MM.1S (cell line): ENCODE data around the gene PLOD1.

Source experiments
- DNase-seq: peaks from one replicate; pipeline ENCODE4 v3.0.0-alpha.2; 2015
- H2AFZ ChIP-seq: fragments of 300-600 bp; sonication (generic); 2 replicates; pipeline ENCODE4 v1.6.0; 2016; ENCODE audit warnings: antibody characterized with exemption, low read length
- H3F3A ChIP-seq: fragments of 300-600 bp; sonication (generic); 2 replicates; pipeline ENCODE4 v1.6.1; 2016; ENCODE audit warnings: mild to moderate bottlenecking, antibody characterized with exemption, low read length, moderate library complexity, mixed read lengths; ENCODE audit not compliant: insufficient read depth
- H3K27ac ChIP-seq: fragments of 300-600 bp; sonication (generic); 2 replicates; pipeline ENCODE4 v1.5.1; 2016; ENCODE audit warnings: mild to moderate bottlenecking, low read length
- H3K27me3 ChIP-seq: fragments of 300-600 bp; sonication (generic); replicated peaks from 2 replicates; pipeline ENCODE4 v1.6.0; 2016; ENCODE audit warnings: low read length; ENCODE audit not compliant: insufficient read depth
- H3K36me3 ChIP-seq: fragments of 300-600 bp; sonication (generic); replicated peaks from 2 replicates; pipeline ENCODE4 v1.6.1; 2016; ENCODE audit warnings: mild to moderate bottlenecking, low read length, mixed read lengths; ENCODE audit not compliant: insufficient read depth
- H3K4me1 ChIP-seq: fragments of 300-600 bp; sonication (generic); 2 replicates; pipeline ENCODE4 v1.6.1; 2016; ENCODE audit warnings: low read length, mixed read lengths
- H3K4me2 ChIP-seq: fragments of 300-600 bp; sonication (generic); 2 replicates; pipeline ENCODE4 v1.6.0; 2016; ENCODE audit warnings: low read depth, low read length
- H3K4me3 ChIP-seq: fragments of 300-600 bp; sonication (generic); 2 replicates; pipeline ENCODE4 v1.5.1; 2016; ENCODE audit warnings: low read length, mixed read lengths
- H3K79me2 ChIP-seq: fragments of 300-600 bp; sonication (generic); 2 replicates; pipeline ENCODE4 v1.6.1; 2016; ENCODE audit warnings: mixed run types, low read length, mixed read lengths
- H3K9ac ChIP-seq: fragments of 300-600 bp; sonication (generic); 2 replicates; pipeline ENCODE4 v1.6.1; 2016; ENCODE audit warnings: low read length, mixed read lengths
- H3K9me2 ChIP-seq: fragments of 300-600 bp; sonication (generic); replicated peaks from 2 replicates; pipeline ENCODE4 v1.6.1; 2016; ENCODE audit warnings: mild to moderate bottlenecking, low read length, mixed read lengths; ENCODE audit not compliant: insufficient read depth
- H3K9me3 ChIP-seq: fragments of 300-600 bp; sonication (generic); replicated peaks from 2 replicates; pipeline ENCODE4 v1.6.1; 2016; ENCODE audit warnings: mild to moderate bottlenecking, low read length, mixed read lengths; ENCODE audit not compliant: insufficient read depth
- H4K20me1 ChIP-seq: fragments of 300-600 bp; sonication (generic); 2 replicates; pipeline ENCODE4 v1.6.1; 2016; ENCODE audit warnings: mild to moderate bottlenecking, low read length, moderate library complexity, mixed read lengths; ENCODE audit not compliant: insufficient read depth
- CTCF ChIP-seq: fragments of 300-600 bp; sonication (generic); IDR thresholded peaks from 2 replicates; pipeline ENCODE4 v1.5.1; 2016; ENCODE audit warnings: antibody characterized with exemption, low read length, mixed read lengths
- EZH2 ChIP-seq: fragments of 300-600 bp; sonication (generic); optimal IDR thresholded peaks from 2 replicates; pipeline ENCODE3; 2017; ENCODE audit warnings: low read depth, mild to moderate bottlenecking, antibody characterized with exemption, low read length, mixed read lengths
- EZH2phosphoT487 ChIP-seq: fragments of 300-600 bp; sonication (generic); IDR thresholded peaks from 2 replicates; pipeline ENCODE4 v1.6.1; 2018; ENCODE audit warnings: antibody characterized with exemption, low read length

The PLOD1 gene

GRCh38 chr1:12015001-12015491, 80.5 kb downstream of the PLOD1 start:
- no peak for TF ChIP-seq CTCF
- TF ChIP-seq EZH2phosphoT487: no peak
- TF ChIP-seq EZH2: no peak
- Histone ChIP-seq H3K9me3 (no peaks in the 10 kb centered on the region), H3K79me2 (peaks cover 6% of the 10 kb centered on the region), H3K27ac (no peak overlapping the region), H3F3A (no peaks in the 10 kb centered on the region), H4K20me1 (no peaks in the 10 kb centered on the region), H3K9ac (no peak overlapping the region), H3K4me3 (no peak overlapping the region), H3K36me3 (no peaks in the 10 kb centered on the region), H3K27me3 (no peaks in the 10 kb centered on the region), H2AFZ (no peak overlapping the region), H3K4me1 (no peaks in the 10 kb centered on the region), H3K4me2 (no peak overlapping the region), H3K9me2 (no peaks in the 10 kb centered on the region)
- no peak for DNase-seq

GRCh38 chr1:12015499-12015898, 81.0 kb downstream of the PLOD1 start:
- Histone ChIP-seq H3K4me2 (no peak overlapping the region), H3K79me2 (peaks cover 11% of the 10 kb centered on the region), H3K36me3 (no peaks in the 10 kb centered on the region), H3K27ac (no peak overlapping the region), H3K9ac (no peak overlapping the region), H3K4me3 (no peak overlapping the region), H3K27me3 (no peaks in the 10 kb centered on the region), H3K4me1 (no peaks in the 10 kb centered on the region), H3F3A (no peaks in the 10 kb centered on the region), H4K20me1 (no peaks in the 10 kb centered on the region), H3K9me2 (no peaks in the 10 kb centered on the region), H3K9me3 (no peaks in the 10 kb centered on the region), H2AFZ (no peak overlapping the region)
- no peak for TF ChIP-seq CTCF
- no peak for TF ChIP-seq EZH2
- no peak for TF ChIP-seq EZH2phosphoT487
- DNase-seq: no peak

- H3K9me2 ChIP-seq: no peaks in the 10 kb centered on the region
- H3K9me3 ChIP-seq: no peaks in the 10 kb centered on the region
- no peaks in the 10 kb centered on the region for H3K27me3 ChIP-seq
- H4K20me1 ChIP-seq: no peaks in the 10 kb centered on the region
- no peaks in the 10 kb centered on the region for H3K4me1 ChIP-seq
- H2AFZ ChIP-seq: no peak overlapping the region
- TF ChIP-seq CTCF: no peak
- TF ChIP-seq EZH2: no peak
- no peak for TF ChIP-seq EZH2phosphoT487
- no peak overlapping the region for H3K9ac ChIP-seq
- no peak overlapping the region for H3K27ac ChIP-seq
- DNase-seq: no peak
- no peaks in the 10 kb centered on the region for H3K36me3 ChIP-seq
- no peak overlapping the region for H3K4me2 ChIP-seq
- no peak overlapping the region for H3K4me3 ChIP-seq
- no peaks in the 10 kb centered on the region for H3F3A ChIP-seq
- peaks cover 11% of the 10 kb centered on the region for H3K79me2 ChIP-seq
Measured at GRCh38 chr1:12016182-12016581, 81.7 kb downstream of the PLOD1 start.
